ENCODE measurements around the gene CDC25B. TPM values are rescaled to one million over a fixed set of nuclear protein-coding genes. Genes with fewer than 3 reads are reported as not detected.

CDC25B gene
- 19.8 and 20.9 TPM in 2 replicates for total RNA-seq (2013; cell fraction: nucleolus; rRNA removed)
- total RNA-seq (2014; rRNA removed) = 18.5 and 20.7 TPM in 2 replicates
- 11.2 and 13.0 TPM in 2 replicates for total RNA-seq (2014; rRNA removed; fragmentation: Illumina TruSeq; extraction: Trizol)
- 58.8 and 58.9 TPM in 2 replicates for total RNA-seq (2021)
- 13.9 TPM for polyA plus RNA-seq (2011; ENCODE audit: low read depth)
- polyA plus RNA-seq (2011; rRNA removed) = 11.2 and 20.2 TPM in 2 replicates
- 33.1 and 37.6 TPM in 2 replicates for polyA plus RNA-seq (2011; cell fraction: cytosol; rRNA removed)
- polyA plus RNA-seq (2011; cell fraction: nucleus; rRNA removed) = 145 and 172 TPM in 2 replicates
- 27.8 and 28.4 TPM in 2 replicates for polyA plus RNA-seq (2012)
- polyA plus RNA-seq (2014; fragmentation: Illumina TruSeq; extraction: Trizol) = 25.1 and 36.9 TPM in 2 replicates
- polyA plus RNA-seq (2014; fragmentation: Nextera tagmentation; extraction: Ambion mirVana) = 1 to 10 TPM; 4.6 to 8.6 TPM
- polyA plus RNA-seq (2014; rRNA removed) = 37.0 and 44.2 TPM in 2 replicates
- 10 to 100 TPM; 28.4 to 28.7 TPM for polyA plus RNA-seq (2016; fragmentation: Nextera tagmentation; extraction: Ambion mirVana)
- polyA minus RNA-seq (2011; rRNA and poly(A)+ RNA removed) = 11.0 and 22.2 TPM in 2 replicates
- polyA minus RNA-seq (2011; cell fraction: cytosol; rRNA and poly(A)+ RNA removed) = 12.4 and 15.6 TPM in 2 replicates
- polyA minus RNA-seq (2011; cell fraction: nucleus; rRNA and poly(A)+ RNA removed) = 13.5 and 22.2 TPM in 2 replicates
- Bru-seq, nascent RNA = percentile 65 among the genes with signal in this experiment
- percentile 78 among the genes with signal in this experiment for BruChase-seq, experiment 1, labeled RNA remaining after a 6-hour chase
- percentile 67 among the genes with signal in this experiment for BruChase-seq, experiment 2, labeled RNA remaining after a 2-hour chase
- long read RNA-seq, experiment 1, transcript CDC25B-206 (16 exons, 1,960 nt) = major isoform, 5 of 14 reads
- long read RNA-seq, experiment 1, partial matches to known transcripts = 4 of 14 reads
- long read RNA-seq, experiment 1, other reads (novel, unspliced or antisense) = 1 of 14 reads
- long read RNA-seq, experiment 2, partial matches to known transcripts = 10 of 21 reads
- long read RNA-seq, experiment 2, other reads (novel, unspliced or antisense) = 7 of 21 reads

DNA sequence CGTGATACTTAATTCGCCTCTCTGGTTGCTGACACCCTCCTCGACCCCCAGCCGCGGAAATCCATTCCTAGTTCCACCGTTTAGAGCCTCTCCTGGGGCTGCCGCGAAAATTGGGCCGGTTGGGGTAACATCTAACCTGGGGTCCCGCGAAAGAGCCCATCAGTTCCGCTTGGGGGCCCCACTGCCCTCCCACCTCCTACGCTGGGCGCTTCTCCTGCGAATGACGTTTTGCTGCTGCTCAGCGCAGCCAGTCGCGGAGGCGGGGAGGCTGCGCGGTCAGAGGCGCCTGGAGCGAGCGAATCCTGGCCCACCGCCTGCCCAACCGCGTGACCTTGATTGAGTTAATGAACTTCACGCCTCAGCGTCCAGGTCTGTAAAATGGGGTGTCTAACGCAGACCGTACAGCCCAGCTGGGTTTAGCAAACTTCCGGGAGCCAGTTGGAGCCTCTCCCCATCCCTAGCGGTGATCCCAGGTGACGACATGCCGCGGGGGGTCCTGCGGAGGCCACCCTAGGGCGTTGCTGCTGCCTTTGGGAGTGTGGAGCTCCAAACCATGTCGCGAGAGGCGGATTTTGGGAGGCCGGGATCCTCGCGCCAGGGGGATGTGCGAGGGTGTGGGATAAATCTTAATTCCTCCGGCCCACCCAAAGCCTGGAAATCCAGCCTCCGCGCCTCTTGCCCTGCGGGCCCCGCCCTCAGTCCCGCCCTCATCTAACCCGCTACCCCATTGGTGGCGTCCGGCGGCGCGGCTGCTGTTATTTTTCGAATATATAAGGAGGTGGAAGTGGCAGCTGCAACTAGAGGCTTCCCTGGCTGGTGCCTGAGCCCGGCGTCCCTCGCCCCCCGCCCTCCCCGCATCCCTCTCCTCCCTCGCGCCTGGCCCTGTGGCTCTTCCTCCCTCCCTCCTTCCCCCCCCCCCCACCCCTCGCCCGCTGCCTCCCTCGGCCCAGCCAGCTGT, at the start of gene CDC25B:
Gene CDC25B (plus strand): TSS at position 800 of the 958 bp plus-strand sequence. CDS start 222 bp downstream, outside the sequence.
- no peaks in the 10 kb centered on the region for H3K9me3 ChIP-seq (replicated peaks; ENCODE audit: control insufficient read depth, insufficient read depth, low read length)
- peak within 1 kb of the TSS; percentile 85 for H3K4me2 ChIP-seq (ENCODE audit: control insufficient read depth, insufficient read depth)
- no peaks in the 10 kb centered on the region for H4K20me1 ChIP-seq (ENCODE audit: control insufficient read depth, insufficient read depth)
- H3K27me3 ChIP-seq (replicated peaks in 1 of 2; ENCODE audit: control insufficient read depth in 2 of 2, insufficient read depth in 2 of 2, low read length in 1 of 2) = no peaks in the 10 kb centered on the region
- intact Hi-C loops (cut with micrococcal nuclease; ENCODE audit: unreplicated experiment) = loop anchor here (2.0 to 5.0 kb wide), 2 partner anchors 51 to 112 kb away; partner anchors contain the start of gene MAVS
- peak within 1 kb of the TSS; percentile 76 for H3K9ac ChIP-seq (ENCODE audit: control insufficient read depth, insufficient read depth, low read length)
- H3K4me1 ChIP-seq (ENCODE audit: control insufficient read depth, insufficient read depth, low read length) = peaks cover 36% of the 10 kb centered on the region
- in situ Hi-C loops (cut with MboI) = no loop called here
- peaks cover 0 to 5% of the 10 kb centered on the region in 2 experiments; a peak in 2 of 4 replicates for H3K36me3 ChIP-seq (ENCODE audit: control insufficient read depth in 2 of 2, insufficient read depth in 2 of 2, low read length in 1 of 2)
- peak; percentile 89 for FAIRE-seq
- peak; percentile 59 for DNase-seq (ENCODE audit: low read depth, low spot score)
- ChIA-PET POLR2A (interaction anchor here (0.6 to 1.1 kb wide), 4 partner anchors 25 to 1174 kb away, joined by 3 to 6 read pairs (median 3); partner anchors contain the start of gene AP5S1), RAD21 (ENCODE audit: unreplicated experiment) (interaction anchor here (0.6 to 1.4 kb wide), 7 partner anchors 8 to 276 kb away, joined by 3 to 5 read pairs (median 4); partner anchors contain the start of genes AP5S1 and CENPB), CTCF (interaction anchor here (1.1 to 2.1 kb wide), 3 partner anchors 8 to 59 kb away, joined by 3 to 30 read pairs (median 5); partner anchors contain the start of gene AP5S1), SMC1A (ENCODE audit: uncharacterized antibody, unreplicated experiment) (interaction anchor here (1.2 to 1.4 kb wide), 4 partner anchors 10 to 28 kb away, joined by 3 to 5 read pairs (median 4); partner anchors contain the start of genes ADISSP and AP5S1)
- under 1% methylated on average over 46 of the region's 69 CpGs for WGBS (ENCODE audit: insufficient coverage, insufficient replicate concordance, low lambda C conversion rate, missing lambda C conversion rate)
- H3K79me2 ChIP-seq (ENCODE audit: control insufficient read depth, insufficient read depth, low read length) = peaks cover 18% of the 10 kb centered on the region
- ATAC-seq = peak; percentile 83
- peak within 1 kb of the TSS; percentile 77 for H3K4me3 ChIP-seq
- H3K27ac ChIP-seq (ENCODE audit: control insufficient read depth, insufficient read depth) = peak within 1 kb of the TSS; percentile 81
- TSS peak; percentile 88 for BruUV-seq (replicated peaks)
- peak within 1 kb of the TSS; percentile 75 for H2AFZ ChIP-seq (ENCODE audit: control insufficient read depth, low read depth, low read length)
- TF ChIP-seq, protein P1, sequence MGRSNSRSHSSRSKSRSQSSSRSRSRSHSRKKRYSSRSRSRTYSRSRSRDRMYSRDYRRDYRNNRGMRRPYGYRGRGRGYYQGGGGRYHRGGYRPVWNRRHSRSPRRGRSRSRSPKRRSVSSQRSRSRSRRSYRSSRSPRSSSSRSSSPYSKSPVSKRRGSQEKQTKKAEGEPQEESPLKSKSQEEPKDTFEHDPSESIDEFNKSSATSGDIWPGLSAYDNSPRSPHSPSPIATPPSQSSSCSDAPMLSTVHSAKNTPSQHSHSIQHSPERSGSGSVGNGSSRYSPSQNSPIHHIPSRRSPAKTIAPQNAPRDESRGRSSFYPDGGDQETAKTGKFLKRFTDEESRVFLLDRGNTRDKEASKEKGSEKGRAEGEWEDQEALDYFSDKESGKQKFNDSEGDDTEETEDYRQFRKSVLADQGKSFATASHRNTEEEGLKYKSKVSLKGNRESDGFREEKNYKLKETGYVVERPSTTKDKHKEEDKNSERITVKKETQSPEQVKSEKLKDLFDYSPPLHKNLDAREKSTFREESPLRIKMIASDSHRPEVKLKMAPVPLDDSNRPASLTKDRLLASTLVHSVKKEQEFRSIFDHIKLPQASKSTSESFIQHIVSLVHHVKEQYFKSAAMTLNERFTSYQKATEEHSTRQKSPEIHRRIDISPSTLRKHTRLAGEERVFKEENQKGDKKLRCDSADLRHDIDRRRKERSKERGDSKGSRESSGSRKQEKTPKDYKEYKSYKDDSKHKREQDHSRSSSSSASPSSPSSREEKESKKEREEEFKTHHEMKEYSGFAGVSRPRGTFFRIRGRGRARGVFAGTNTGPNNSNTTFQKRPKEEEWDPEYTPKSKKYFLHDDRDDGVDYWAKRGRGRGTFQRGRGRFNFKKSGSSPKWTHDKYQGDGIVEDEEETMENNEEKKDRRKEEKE (IDR thresholded peaks at IDR 0.05) = no peak
- no peak for TF ChIP-seq PML (IDR thresholded peaks at IDR 0.05; ENCODE audit: low read length)
- TF ChIP-seq PAX8 (IDR thresholded peaks at IDR 0.05) = no peak
- peak; percentile 93 for TF ChIP-seq ZNF217 (IDR thresholded peaks at IDR 0.05)
- TF ChIP-seq MEF2B (IDR thresholded peaks at IDR 0.05; ENCODE audit: partially characterized antibody, poor library complexity, severe bottlenecking) = peak; percentile 30
- peak; percentile 78 for TF ChIP-seq EED (IDR thresholded peaks at IDR 0.05; ENCODE audit: low read depth)
- no peak for TF ChIP-seq JUNB (IDR thresholded peaks at IDR 0.05)
- TF ChIP-seq EP300 (IDR thresholded peaks at IDR 0.05; ENCODE audit: borderline replicate concordance in 1 of 2, control insufficient read depth in 1 of 2, low read depth in 2 of 2, low read length in 2 of 2) = 0 out of 4 replicates have a peak, but pooled peaks of 1 of the 2 experiments have one; percentile 15
- TF ChIP-seq, protein P2, sequence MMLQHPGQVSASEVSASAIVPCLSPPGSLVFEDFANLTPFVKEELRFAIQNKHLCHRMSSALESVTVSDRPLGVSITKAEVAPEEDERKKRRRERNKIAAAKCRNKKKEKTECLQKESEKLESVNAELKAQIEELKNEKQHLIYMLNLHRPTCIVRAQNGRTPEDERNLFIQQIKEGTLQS (IDR thresholded peaks at IDR 0.05; ENCODE audit: borderline replicate concordance, extremely low read depth, low read depth, low read length) = no peak
- 0 out of 2 replicates have a peak, but pooled peaks have one; percentile 17 for TF ChIP-seq SPI1 (IDR thresholded peaks at IDR 0.05; ENCODE audit: borderline replicate concordance, insufficient read depth, low read depth, low read length)
- peak in 1 of 2 experiments; percentile 86; a peak in 2 of 3 replicates for TF ChIP-seq EGR1 (IDR thresholded peaks at IDR 0.05; ENCODE audit: borderline replicate concordance in 1 of 2, low read depth in 2 of 2, low read length in 2 of 2)
- no peak for TF ChIP-seq SIX5 (IDR thresholded peaks at IDR 0.05; ENCODE audit: low read depth, low read length, severe bottlenecking)
- TF ChIP-seq CBFB (IDR thresholded peaks at IDR 0.05; ENCODE audit: low read depth) = peak; percentile 72; the same call in 1 of the 2 replicates
- TF ChIP-seq TCF12 (IDR thresholded peaks at IDR 0.05; ENCODE audit: low read depth, low read length) = peak; percentile 69

Measured in GM12878 (cell line).